GM19463 (cell line): ENCODE data around the gene PLG.
A peak's percentile ranks its signal among the peaks of the same experiment; 100 is the strongest.
"Not testable (repeated sequence)": the region's sequence is repeated elsewhere in the genome, so short reads cannot be mapped to it uniquely, and the experiment has no call there.

ENCODE experiments used
- ATAC-seq: cut with Tn5 transposase; IDR thresholded peaks from one replicate; pipeline ENCODE4 v1.9.1; 2021; ENCODE audit warnings: mild to moderate bottlenecking, moderate library complexity; ENCODE audit not compliant: unreplicated experiment

PLG gene

DNA sequence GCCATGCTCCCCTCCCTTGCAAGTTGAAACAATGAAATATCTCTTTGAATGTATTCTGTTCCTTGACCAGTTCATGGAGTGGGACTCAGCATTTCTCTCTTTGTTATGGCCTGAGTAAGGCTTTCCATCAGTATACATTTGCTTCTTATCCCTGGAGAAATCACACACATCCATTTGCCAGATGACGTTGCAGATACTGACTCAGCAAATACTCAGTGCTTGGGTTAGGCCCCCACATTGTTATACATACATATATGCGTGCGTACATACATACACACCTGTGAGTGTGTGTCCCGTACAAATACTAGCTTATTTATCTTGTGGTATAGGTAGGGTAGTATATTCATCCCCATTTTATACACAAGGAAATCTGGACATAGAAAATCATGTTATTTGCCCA lies 72.4 kb downstream of the PLG start:
- no peak for ATAC-seq

GRCh38 chr6:160775792-160776580 lies 73.9 kb downstream of the PLG start:
- peak; percentile 66 for ATAC-seq

DNA sequence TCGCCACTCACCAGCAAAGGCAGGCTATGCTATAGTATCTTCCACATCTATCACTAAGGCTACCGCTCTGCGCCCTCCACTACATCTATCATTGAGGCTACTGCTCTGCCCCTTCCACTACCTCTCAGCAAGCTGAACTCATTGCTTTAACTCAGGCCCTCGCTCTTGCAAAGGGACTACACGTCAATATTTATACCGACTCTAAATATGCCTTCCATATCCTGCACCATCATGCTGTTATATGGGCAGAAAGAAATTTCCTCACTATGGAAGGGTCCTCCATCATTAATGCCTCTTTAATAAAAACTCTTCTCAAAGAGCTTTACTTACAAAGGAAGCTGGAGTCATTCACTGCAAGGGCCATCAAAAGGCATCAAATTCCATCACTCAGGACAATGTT lies 77.1 kb downstream of the PLG start:
- not testable (repeated sequence) for ATAC-seq

GRCh38 chr6:160780656-160781055 lies 78.6 kb downstream of the PLG start:
- ATAC-seq: not testable (repeated sequence)

GRCh38 chr6:160781298-160781697 lies 79.3 kb downstream of the PLG start:
- ATAC-seq: peak; percentile 57

DNA sequence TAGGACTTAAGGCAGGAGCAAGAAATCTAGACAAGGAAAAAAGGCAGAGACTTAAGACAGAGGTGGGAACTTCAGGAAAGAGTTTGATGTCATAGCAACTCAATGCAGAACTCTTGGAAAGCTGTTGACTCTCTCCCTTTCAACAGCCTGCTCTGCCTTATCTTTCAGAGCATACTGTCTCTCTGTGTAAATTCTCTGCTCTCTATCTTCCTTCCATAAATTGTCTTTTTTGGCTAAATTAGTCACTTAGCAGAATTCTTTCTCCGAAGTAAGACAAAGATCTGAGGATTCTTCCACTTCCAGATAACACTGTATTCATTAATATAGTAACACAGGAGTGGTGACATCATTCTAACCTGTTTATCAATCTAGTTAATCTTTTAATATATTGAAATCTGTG lies 80.2 kb downstream of the PLG start:
- ATAC-seq: no peak

GRCh38 chr6:160783741-160784140 lies 81.7 kb downstream of the PLG start:
- no peak for ATAC-seq

DNA sequence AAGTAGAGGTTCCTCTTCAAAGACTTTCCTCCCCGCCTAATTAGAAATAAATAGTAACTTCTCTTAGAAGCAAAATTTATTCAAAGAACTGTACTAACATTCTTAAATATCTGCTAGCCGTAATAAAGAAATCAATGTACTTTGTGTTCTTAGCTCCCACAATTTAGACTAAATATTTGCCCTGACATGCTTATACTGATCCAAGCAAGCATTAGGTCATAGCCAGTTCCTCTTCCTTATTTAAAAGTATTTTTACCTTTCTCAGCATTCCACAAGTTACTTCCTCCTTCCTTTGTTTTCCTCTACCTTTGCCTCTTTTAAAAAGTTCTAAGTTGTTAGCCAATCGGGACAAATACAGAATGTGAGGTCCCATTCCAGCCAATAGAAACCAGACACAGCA lies 86.1 kb downstream of the PLG start:
- not testable (repeated sequence) for ATAC-seq

DNA sequence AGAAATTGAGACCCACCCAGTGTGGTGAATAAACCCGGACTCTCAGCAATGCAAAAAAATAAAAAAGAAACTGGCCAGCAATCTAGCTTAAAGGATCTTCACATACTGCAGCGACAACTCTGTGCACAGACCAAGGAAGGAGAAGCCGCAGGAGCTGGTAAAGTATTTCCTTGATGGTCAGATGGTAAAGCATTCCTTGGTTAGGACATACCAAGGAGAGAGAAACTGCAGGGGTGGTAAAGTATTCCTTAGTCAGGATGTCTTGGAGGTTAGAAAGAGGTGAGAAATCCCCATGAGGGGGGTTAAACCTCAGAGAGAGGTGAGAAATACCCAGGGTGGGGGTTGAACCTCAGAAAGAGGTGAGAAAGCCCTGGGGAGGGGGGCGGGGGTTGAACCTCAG lies 86.8 kb downstream of the PLG start:
- no peak for ATAC-seq

DNA sequence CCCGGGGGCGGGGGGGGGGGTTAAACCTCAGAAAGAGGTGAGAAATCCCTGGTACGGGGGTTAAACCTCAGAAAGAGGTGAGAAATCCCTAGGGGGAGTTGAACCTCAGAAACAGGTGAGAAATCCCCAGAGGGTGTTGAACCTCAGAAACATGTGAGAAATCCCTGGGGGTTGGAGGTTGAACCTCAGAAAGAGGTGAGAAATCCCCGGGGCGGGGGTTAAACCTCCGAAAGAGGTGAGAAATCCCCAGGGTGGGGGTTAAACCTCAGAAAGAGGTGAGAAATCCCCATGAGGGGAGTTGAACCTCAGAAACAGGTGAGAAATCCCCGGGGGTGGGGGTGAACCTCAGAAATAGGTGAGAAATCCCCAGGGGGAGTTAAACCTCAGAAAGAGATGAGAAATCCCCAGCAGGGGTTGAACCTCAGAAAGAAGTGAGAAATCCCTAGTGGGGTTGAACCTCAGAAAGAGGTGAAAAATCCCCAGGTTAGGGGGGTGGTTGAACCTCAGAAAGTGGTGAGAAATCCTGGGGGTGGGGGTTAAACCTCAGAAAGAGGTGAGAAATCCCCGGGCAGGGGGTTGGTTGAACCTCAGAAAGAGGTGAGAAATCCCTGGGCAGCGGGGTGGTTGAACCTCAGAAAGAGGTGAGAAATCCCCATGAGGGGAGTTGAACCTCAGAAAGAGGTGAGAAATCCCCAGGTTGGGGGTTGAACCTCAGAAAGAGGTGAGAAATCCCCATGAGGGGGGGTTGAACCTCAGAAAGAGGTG lies 87.4 kb downstream of the PLG start:
- ATAC-seq: no peak

DNA sequence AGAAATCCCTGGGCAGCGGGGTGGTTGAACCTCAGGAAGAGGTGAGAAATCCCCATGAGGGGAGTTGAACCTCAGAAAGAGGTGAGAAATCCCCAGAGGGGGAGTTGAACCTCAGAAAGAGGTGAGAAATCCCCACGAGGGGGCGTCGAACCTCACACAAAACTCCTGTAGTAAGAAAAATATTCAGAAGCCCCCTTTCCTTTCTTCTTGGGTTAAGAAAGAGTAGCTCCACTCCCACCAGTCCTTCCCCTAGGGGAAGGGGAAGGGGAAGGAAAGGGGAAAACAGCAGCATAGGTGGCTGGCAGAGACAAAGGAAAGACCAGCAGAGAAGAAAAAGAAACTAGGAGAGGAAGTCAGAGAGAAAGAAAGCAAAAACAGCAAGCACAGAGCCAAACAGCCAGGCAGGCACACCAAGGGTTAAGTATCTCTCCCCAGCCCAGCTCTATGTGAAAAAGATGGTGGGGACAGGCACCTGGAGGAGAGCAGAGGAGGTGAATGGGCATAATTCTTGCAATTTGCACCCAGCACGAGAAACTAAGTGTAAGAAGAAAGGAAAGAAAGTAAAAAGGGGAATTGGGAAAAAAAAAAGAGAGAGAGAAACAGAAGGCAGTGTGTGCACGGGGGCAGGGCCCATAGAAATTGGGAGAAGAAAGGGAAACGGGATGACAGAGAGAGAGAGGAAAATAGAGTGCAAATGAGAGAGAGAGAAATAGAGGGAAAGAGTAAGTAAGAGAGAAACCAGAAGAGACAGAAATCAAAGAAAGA lies 88.2 kb downstream of the PLG start:
- ATAC-seq: no peak

DNA sequence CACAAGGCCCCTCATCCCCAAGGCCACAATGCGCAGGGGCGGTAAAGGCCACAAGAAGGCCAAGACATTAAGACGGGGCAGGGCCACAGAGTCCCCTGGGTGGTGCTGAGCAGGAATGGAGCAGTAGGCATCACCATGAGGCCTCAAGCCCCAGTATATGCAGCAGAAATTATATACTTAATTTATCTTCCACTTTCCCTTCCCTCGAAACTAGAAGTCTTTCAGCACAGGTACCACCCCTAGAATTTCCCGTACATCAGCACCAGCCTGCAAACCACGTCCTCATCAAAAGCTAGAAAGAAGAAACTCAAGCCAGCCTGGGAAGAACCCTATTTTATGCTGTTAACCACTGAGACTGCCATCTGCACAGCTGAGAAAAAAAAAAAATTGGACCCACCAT lies 89.4 kb downstream of the PLG start:
- ATAC-seq: peak; percentile 81

DNA sequence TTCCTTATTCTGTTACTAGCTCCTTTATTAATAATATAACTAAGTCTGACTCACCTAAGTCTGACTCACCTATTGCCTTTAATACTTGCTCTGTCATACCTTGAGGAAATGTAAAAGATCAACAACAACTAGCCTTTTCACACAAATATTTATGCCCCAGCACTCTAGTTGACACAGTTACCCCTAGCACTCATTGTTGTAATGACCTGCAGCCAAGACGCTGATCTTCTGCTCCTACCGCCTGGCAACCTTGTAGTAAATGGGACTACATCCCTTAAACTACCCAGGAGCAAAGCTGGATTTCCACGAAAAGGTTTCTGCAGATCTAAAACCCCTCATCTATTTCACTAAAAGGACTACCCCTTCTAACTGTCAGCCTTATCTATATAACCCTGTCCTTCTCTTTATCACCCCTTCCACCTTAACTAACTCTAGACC lies 90.0 kb downstream of the PLG start:
- ATAC-seq: peak; percentile 55

DNA sequence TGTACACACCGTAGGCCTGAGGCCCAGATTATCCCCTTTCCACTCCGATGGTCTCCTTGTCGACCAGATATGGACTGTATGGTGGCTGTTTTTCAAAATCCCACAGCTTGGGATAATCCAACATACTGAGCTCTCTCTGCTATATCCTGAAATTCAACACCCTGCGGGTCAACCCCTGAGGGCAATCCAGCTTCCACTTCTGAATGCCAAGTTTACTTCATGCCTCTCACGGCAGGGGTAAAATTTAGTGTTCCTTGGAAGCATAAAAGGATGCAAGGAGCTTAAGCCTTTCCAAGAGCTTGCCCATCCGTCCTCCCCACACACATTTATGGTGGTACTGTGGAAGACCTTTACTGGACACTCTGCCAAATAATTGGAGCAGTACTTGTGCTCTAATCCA lies 90.7 kb downstream of the PLG start:
- no peak for ATAC-seq

GRCh38 chr6:160793652-160794051 lies 91.6 kb downstream of the PLG start:
- no peak for ATAC-seq

GRCh38 chr6:160795721-160796120 lies 93.7 kb downstream of the PLG start:
- no peak for ATAC-seq

GRCh38 chr6:160798625-160799024 lies 96.6 kb downstream of the PLG start:
- no peak for ATAC-seq

DNA sequence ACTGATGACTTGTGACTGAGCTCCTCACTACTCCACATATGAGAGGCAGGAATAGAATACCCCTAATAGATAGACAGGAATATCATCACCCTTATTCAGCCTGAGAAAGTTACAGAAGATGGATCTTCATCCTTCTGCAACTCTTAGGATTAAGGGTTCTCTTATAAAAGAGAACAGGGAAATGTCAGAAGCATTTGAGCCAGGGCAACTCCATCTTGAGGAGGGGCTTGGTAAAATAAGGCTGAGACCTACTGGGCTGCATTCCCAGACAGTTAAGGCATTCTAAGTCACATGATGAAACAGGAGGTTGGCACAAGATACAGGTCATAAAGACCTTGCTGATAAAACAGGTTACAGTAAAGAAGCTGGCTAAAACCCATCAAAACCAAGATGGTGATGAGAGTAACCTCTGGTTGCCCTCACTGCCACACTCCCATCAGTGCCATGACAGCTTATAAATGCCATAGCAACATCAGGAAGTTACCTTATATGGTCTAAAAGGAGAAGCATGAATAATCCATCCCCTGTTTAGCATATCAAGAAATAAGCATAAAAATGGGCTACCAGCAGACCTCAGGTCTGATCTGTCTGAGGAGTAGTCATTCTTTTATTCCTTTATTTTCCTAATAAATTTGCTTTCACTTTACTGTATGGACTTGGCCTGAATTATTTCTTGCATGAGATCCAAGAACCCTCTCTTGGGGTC lies 97.9 kb downstream of the PLG start:
- no peak for ATAC-seq

DNA sequence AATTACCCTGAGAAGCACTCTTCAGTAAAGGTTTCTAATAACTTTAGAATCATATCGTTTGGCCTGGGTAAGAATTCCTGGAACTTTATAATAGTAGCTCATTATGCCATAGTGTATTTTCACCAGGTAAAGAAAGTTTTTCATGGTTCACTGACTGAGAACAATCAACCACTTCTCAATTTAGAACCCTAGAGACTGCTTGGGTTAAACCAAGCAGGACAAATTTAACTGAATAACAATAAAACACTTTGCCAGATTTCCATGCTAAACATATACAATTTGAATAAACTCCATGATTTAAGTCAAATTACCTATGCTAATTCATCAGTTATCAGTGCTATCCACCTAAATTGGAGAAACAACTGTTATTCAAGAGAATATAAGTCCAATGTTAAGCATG lies 99.4 kb downstream of the PLG start:
- ATAC-seq: no peak

DNA sequence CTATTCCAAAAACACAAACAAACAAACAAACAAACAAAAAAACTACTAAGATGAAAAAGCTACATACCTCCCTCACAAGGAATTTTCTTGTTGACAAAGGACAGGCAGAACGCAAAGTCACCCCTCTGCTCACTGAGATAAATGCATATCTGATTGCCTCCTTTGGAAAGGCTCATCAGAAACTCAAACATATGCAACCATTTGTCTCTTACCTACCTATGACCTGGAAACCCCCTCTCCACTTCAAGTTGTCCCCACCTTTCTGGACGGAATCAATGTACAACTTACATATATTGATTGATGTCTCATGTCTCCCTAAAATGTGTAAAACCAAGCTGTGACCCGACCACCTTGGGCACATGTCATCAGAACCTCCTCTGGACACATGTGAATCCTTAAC lies 100.0 kb downstream of the PLG start:
- ATAC-seq: not testable (repeated sequence)
